MCF 10A (cell line): ENCODE results near the gene WFDC10B. TPM values are rescaled to one million over a fixed set of nuclear protein-coding genes. Genes with fewer than 3 reads are reported as not detected.

Source experiments
- Bru-seq: library from RNA; stranded (reverse); fragments of 400-500 nt; gene quantifications from one replicate; lab custom pipeline; 2021; lab: Mats Ljungman, UMichigan
- BruChase-seq, 2 experiments: library from RNA; stranded (reverse); fragments of 400-500 nt; gene quantifications; one replicate each; lab custom pipeline; 2021; lab: Mats Ljungman, UMichigan
- BruUV-seq: library from RNA; stranded (reverse); fragments of 400-500 nt; replicated peaks from 2 replicates; lab custom pipeline; 2021; lab: Mats Ljungman, UMichigan
- CTCF ChIA-PET: fragments of 300-600 bp; sonication (Branson Sonifier 250); formaldehyde crosslinking; extraction: SDS; loops from one replicate; lab custom pipeline; 2021; ENCODE audit warnings: antibody characterized with exemption, inconsistent platforms; lab: Yijun Ruan, JAX
- POLR2A ChIA-PET: fragments of 300-600, 350-650 bp; sonication (Branson Sonifier 250); formaldehyde crosslinking; extraction: SDS; loops from one replicate; lab custom pipeline; 2020; ENCODE audit warnings: antibody characterized with exemption, inconsistent platforms; lab: Yijun Ruan, JAX
- DNase-seq: peaks from one replicate; pipeline ENCODE4 v3.0.0-alpha.2; 2018; ENCODE audit not compliant: unreplicated experiment
- H3K27ac Mint-ChIP-seq: one replicate; pipeline ENCODE4 v1.8.0; 2022; ENCODE audit warnings: mild to moderate bottlenecking, low read depth, mixed read lengths; ENCODE audit not compliant: unreplicated experiment
- H3K27me3 Mint-ChIP-seq: one replicate; pipeline ENCODE4 v1.8.0; 2022; ENCODE audit warnings: mixed read lengths; ENCODE audit not compliant: insufficient read depth, unreplicated experiment
- H3K36me3 Mint-ChIP-seq: one replicate; pipeline ENCODE4 v1.8.0; 2022; ENCODE audit warnings: mild to moderate bottlenecking, moderate library complexity, mixed read lengths; ENCODE audit not compliant: insufficient read depth, unreplicated experiment
- H3K4me1 Mint-ChIP-seq: one replicate; pipeline ENCODE4 v1.8.0; 2022; ENCODE audit warnings: mixed read lengths; ENCODE audit not compliant: insufficient read depth, unreplicated experiment
- H3K4me3 Mint-ChIP-seq: one replicate; pipeline ENCODE4 v1.8.0; 2022; ENCODE audit warnings: mild to moderate bottlenecking, moderate library complexity, mixed read lengths; ENCODE audit not compliant: unreplicated experiment
- H3K9me3 Mint-ChIP-seq: one replicate; pipeline ENCODE4 v1.8.0; 2022; ENCODE audit warnings: mixed read lengths; ENCODE audit not compliant: unreplicated experiment
- intact Hi-C: fragments of 100-400 bp; cut with micrococcal nuclease; formaldehyde crosslinking; loops from 2 replicates; pipeline ENCODE4 v1.14.1; 2022
- long read RNA-seq: library from polyadenylated mRNA; stranded (forward); transcript quantifications from one replicate; pipeline ENCODE4 v2.0.0, GENCODE V29; 2022
- total RNA-seq: library from RNA; stranded (reverse); gene quantifications from 2 replicates; pipeline ENCODE4 v1.2.3, GENCODE V29; 2022
- TF ChIP-seq, protein P1 (sequence below): fragments of 200-600 bp; IDR thresholded peaks from one replicate; pipeline ENCODE4 v1.8.0; 2022; ENCODE audit warnings: antibody characterized with exemption, mild to moderate bottlenecking; ENCODE audit not compliant: unreplicated experiment

WFDC10B gene
- total RNA-seq, result not detected in 2 replicates
- Bru-seq, nascent RNA, result percentile 11 among the genes with signal in this experiment
- percentile 21 among the genes with signal in this experiment for BruChase-seq, experiment 1, labeled RNA remaining after a 6-hour chase
- percentile 19 among the genes with signal in this experiment for BruChase-seq, experiment 2, labeled RNA remaining after a 2-hour chase
- long read RNA-seq, result 0 reads

DNA sequence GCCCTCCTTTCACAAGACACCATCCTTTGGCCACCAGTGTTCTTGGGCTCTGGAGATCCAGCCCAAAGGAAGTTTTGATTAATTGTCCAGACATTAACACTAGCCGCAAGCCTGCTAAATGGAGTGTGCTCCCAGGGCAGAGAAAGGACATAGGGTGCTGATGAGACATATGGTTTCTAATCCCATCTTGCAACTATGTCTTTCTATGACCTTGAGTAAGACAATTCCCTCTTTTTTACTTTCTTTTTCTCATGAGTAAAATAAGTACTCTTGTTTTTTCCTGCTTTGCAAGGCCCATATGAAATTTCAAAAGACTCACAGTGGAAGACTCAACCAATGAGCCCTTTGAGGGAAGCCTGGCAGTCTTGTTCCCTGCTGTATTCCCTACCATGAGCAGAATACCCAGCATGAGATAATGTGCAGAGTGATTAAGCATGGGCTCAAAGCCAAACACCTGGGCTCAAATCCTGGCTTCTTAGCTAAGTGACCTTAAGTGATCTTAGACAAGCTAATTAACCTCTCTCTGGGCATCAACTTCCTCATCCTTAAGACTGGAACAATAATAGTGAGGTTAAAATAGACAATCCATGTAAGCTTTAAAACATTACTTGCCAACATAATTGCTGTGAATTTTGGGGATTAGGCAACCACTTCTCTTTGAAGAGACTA lies at the start of gene WFDC10B:
TSS of gene WFDC10B (minus strand) at position 51 of the 669 bp plus-strand sequence. CDS start 19,027 bp downstream, outside the sequence.
- Mint-ChIP-seq H3K4me1 (no peaks in the 10 kb centered on the region), H3K27me3 (peaks cover 48% of the 10 kb centered on the region), H3K9me3 (no peaks in the 10 kb centered on the region), H3K4me3 (no peak within 1 kb of the TSS), H3K36me3 (no peaks in the 10 kb centered on the region), H3K27ac (no peak within 1 kb of the TSS)
- no TSS peak for BruUV-seq
- TF ChIP-seq, protein P1, sequence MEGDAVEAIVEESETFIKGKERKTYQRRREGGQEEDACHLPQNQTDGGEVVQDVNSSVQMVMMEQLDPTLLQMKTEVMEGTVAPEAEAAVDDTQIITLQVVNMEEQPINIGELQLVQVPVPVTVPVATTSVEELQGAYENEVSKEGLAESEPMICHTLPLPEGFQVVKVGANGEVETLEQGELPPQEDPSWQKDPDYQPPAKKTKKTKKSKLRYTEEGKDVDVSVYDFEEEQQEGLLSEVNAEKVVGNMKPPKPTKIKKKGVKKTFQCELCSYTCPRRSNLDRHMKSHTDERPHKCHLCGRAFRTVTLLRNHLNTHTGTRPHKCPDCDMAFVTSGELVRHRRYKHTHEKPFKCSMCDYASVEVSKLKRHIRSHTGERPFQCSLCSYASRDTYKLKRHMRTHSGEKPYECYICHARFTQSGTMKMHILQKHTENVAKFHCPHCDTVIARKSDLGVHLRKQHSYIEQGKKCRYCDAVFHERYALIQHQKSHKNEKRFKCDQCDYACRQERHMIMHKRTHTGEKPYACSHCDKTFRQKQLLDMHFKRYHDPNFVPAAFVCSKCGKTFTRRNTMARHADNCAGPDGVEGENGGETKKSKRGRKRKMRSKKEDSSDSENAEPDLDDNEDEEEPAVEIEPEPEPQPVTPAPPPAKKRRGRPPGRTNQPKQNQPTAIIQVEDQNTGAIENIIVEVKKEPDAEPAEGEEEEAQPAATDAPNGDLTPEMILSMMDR, result no peak
- intact Hi-C loops, result no loop called here
- ChIA-PET POLR2A (interaction anchor here (0.7 kb wide), 1 partner anchor 66 kb away, joined by 5 read pairs; no protein-coding TSS in a partner anchor), CTCF (interaction anchor here (0.6 to 1.2 kb wide), 5 partner anchors 9 to 473 kb away, joined by 3 read pairs; partner anchors contain the start of gene WFDC10A)
- DNase-seq, result peak; percentile 2

DNA sequence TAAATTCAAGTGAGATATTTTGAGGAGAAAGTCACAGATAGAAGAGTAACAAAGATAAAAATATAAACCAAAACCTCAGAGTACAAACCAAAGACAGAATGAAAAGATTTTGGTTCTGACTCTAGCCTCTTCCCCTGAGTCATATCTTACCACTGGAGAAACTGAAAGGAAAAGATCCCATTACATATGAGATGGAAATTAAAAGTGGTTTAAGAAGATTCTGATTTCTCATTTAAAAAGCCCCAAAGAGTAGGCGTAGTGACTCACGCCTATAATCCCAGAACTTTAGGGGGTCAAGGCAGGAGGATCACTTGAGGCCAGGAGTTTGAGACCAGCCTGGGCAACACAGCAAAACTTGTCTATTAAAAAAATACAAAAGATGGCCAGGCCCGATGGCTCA lies 47.9 kb upstream of the WFDC10B start:
- CTCF ChIA-PET, result no interaction called here
- TF ChIP-seq, protein P1, result no peak

DNA sequence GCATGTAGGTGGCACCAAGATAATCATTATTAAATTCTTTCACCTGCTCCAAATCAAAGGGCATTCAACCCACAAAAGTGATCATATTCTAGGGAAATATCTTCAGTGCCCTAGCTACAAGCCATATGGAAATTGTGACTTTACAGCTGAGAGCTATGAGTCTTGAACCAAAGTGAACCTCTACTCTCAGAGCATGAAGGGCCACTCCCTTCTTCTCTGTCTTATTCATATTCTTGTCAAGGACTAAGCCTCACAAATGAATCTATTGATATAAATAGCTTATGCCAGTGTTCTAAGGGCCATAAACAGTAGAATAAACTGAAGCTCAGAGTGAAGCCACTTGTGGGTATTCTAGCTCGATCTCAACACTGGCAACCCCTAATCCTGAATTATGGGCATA lies 46.9 kb upstream of the WFDC10B start:
- Mint-ChIP-seq H3K4me1 (no peaks in the 10 kb centered on the region), H3K9me3 (no peaks in the 10 kb centered on the region), H3K27ac (no peak overlapping the region), H3K36me3 (no peaks in the 10 kb centered on the region), H3K4me3 (no peak overlapping the region), H3K27me3 (peaks cover 38% of the 10 kb centered on the region)
- intact Hi-C loops, result no loop called here
- ChIA-PET CTCF (interaction anchor here (1.6 to 2.3 kb wide), 2 partner anchors 19 to 315 kb away, joined by 5 to 18 read pairs; no protein-coding TSS in a partner anchor), POLR2A (no interaction called here)
- DNase-seq, result no peak
- TF ChIP-seq, protein P1, result no peak
- no TSS peak for BruUV-seq

More for the DNA sequence above, 47.9 kb upstream of the WFDC10B start:
- no peak for DNase-seq
- no peaks in the 10 kb centered on the region for H3K36me3 Mint-ChIP-seq
- H3K27ac Mint-ChIP-seq, result no peak overlapping the region
- no peaks in the 10 kb centered on the region for H3K4me1 Mint-ChIP-seq
- intact Hi-C loops, result no loop called here
- POLR2A ChIA-PET, result no interaction called here
- peaks cover 32% of the 10 kb centered on the region for H3K27me3 Mint-ChIP-seq
- H3K4me3 Mint-ChIP-seq, result no peak overlapping the region
- no peaks in the 10 kb centered on the region for H3K9me3 Mint-ChIP-seq
- BruUV-seq, result no TSS peak

DNA sequence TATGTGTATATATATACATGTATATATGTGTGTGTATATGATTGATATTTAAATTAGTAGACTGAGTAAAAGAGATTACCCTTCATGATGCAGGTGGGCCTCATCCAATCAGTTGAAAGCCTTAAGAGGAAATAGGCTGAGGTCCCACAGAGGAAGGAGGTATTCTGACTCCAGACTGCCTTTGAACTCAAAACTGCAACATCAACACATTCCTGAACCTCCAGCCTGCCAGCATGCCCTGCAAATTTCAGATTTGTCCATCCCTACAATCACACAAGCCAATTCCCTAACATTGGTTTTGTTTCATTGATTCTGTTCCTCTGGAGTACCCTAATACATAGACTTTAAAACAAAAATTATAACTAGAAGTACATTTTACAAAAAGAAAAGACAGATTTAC lies 40.2 kb upstream of the WFDC10B start:
- intact Hi-C loops, result no loop called here
- H3K36me3 Mint-ChIP-seq, result no peaks in the 10 kb centered on the region
- ChIA-PET CTCF (interaction anchor here (0.6 kb wide), 1 partner anchor 55 kb away, joined by 5 read pairs; no protein-coding TSS in a partner anchor), POLR2A (no interaction called here)
- H3K27me3 Mint-ChIP-seq, result peaks cover 37% of the 10 kb centered on the region
- H3K4me1 Mint-ChIP-seq, result no peaks in the 10 kb centered on the region
- no TSS peak for BruUV-seq
- no peak for DNase-seq
- TF ChIP-seq, protein P1, result no peak
- no peaks in the 10 kb centered on the region for H3K9me3 Mint-ChIP-seq
- H3K4me3 Mint-ChIP-seq, result no peak overlapping the region
- H3K27ac Mint-ChIP-seq, result no peak overlapping the region
